ENCODE measurements around the gene MCC. TPM values are rescaled to one million over a fixed set of nuclear protein-coding genes. Genes with fewer than 3 reads are reported as not detected.

MCC gene
- total and polyA plus RNA-seq, 12 donors: 1.8 to 12.6 (median 8.9) TPM

DNA sequence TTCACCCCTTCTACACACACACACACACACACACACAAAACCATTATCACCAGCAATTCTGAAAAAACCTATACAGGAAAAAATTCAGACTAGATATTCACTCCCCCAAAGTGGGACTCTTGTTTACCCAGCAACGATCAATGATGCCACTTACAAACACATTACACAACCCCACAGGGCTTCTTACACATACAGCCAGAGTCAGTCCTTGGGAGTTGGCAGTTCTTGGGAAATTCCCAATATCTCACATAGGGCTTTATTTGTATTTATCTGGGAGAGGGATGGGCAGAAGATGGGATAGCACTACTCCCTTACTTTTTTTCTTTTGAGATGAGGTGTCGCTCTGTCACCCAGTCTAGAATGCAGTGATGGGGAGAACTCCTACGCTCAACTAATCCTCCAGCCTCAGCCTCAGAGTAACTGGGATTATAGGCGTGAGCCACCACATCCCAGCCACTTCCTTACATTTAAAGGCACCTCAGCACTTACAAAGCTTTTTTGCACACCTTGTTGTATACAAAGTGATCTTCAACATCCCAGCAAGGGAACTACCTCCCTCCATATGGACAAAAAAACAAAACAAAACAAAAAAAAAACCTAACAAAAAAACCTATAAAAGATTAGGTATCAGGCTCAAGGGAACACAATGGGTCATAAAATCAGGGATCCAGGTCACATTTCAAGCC is 221.9 kb downstream of the MCC start:
- no peak for DNase-seq
- intact Hi-C loops (cut with DNase I): no loop called here
- 84 to 90% (median 88%) methylated on average over 4 of the region's 4 CpGs for WGBS, 4 donors
- H3K36me3 ChIP-seq (replicated peaks in 1 of 2): no peaks in the 10 kb centered on the region
- no peaks in the 10 kb centered on the region for H3K4me1 ChIP-seq (replicated peaks in 1 of 2)
- no peak overlapping the region for H3K4me3 ChIP-seq
- H3K27ac ChIP-seq: no peak overlapping the region
- H3K9me3 ChIP-seq (replicated peaks in 1 of 3): no peaks in the 10 kb centered on the region
- no peaks in the 10 kb centered on the region for H3K27me3 ChIP-seq
- TF ChIP-seq POLR2A (IDR thresholded peaks at IDR 0.05) (no peak), CTCF (IDR thresholded peaks at IDR 0.05) (no peak)

GRCh38 chr5:113265190-113265589 is 223.1 kb downstream of the MCC start:
- Histone ChIP-seq H3K27ac (no peak overlapping the region), H3K4me3 (no peak overlapping the region), H3K36me3 (replicated peaks in 1 of 2) (no peaks in the 10 kb centered on the region), H3K27me3 (no peaks in the 10 kb centered on the region), H3K4me1 (replicated peaks in 1 of 2) (no peaks in the 10 kb centered on the region), H3K9me3 (replicated peaks in 1 of 3) (no peaks in the 10 kb centered on the region)
- intact Hi-C loops (cut with DNase I): no loop called here
- no peak for DNase-seq
- 83 to 89% (median 88%) methylated on average over 4 of the region's 4 CpGs for WGBS, 4 donors
- TF ChIP-seq CTCF (IDR thresholded peaks at IDR 0.05): no peak
- TF ChIP-seq POLR2A (IDR thresholded peaks at IDR 0.05): no peak

DNA sequence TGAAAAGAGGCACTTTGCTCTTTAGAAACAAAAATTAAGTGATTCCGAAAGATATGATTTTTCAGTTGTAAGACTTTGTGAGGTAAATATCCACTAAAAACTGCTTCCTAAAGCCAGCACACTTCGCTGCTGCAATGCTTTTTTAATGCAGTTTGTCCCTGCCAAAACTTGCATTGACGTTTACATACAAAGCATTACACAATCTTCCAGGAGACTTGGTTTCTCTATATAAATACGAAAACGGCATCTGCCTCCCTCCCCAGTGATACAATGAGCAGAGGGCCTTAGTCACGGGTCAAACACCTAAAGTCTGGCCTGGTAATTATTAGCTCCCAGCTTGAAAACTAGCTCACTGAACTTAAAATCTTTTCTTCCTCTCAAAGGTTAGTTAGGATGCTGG is 224.2 kb downstream of the MCC start:
- DNase-seq: no peak
- no peak overlapping the region for H3K27ac ChIP-seq
- TF ChIP-seq CTCF (IDR thresholded peaks at IDR 0.05) (no peak), POLR2A (IDR thresholded peaks at IDR 0.05) (no peak)
- H3K4me3 ChIP-seq: no peak overlapping the region
- 78 to 88% (median 84%) methylated on average over 6 of the region's 6 CpGs for WGBS, 4 donors
- no peaks in the 10 kb centered on the region for H3K9me3 ChIP-seq (replicated peaks in 1 of 3)
- intact Hi-C loops (cut with DNase I): no loop called here
- no peaks in the 10 kb centered on the region for H3K36me3 ChIP-seq (replicated peaks in 1 of 2)
- H3K27me3 ChIP-seq: no peaks in the 10 kb centered on the region
- no peaks in the 10 kb centered on the region for H3K4me1 ChIP-seq (replicated peaks in 1 of 2)

DNA sequence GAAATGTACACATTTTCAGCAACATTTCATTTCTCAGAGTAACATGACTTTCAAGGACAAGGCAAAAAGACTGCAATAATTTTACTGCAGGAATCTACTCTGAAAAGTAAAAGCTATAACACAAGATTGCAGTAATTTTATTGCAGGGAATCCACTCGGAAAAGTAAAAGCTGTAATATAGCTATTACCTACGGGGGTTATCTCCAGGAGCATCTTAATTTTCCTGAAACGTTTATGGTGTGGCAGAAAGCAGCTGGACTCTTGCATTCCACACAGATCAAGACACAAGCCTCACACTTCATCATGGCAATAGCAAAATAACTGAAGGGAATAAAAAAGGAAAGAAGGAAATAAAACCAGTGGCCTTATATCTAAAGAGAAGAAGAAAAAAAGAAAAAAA is 224.7 kb downstream of the MCC start:
- WGBS, 4 donors: 53 to 65% (median 64%) methylated on average over 3 of the region's 3 CpGs
- no peak for DNase-seq
- Histone ChIP-seq H3K27ac (no peak overlapping the region), H3K9me3 (replicated peaks in 1 of 3) (no peaks in the 10 kb centered on the region), H3K36me3 (replicated peaks in 1 of 2) (no peaks in the 10 kb centered on the region), H3K27me3 (no peaks in the 10 kb centered on the region), H3K4me3 (no peak overlapping the region), H3K4me1 (replicated peaks in 1 of 2) (no peaks in the 10 kb centered on the region)
- intact Hi-C loops (cut with DNase I): no loop called here
- TF ChIP-seq CTCF (IDR thresholded peaks at IDR 0.05) (no peak), POLR2A (IDR thresholded peaks at IDR 0.05) (no peak)
